ENCODE results near the gene POLR2E.
"Not testable (repeated sequence)": the region's sequence is repeated elsewhere in the genome, so short reads cannot be mapped to it uniquely, and the experiment has no call there.

Gene POLR2E

GRCh38 chr19:1117654-1118053 is 22.5 kb upstream of the POLR2E start:
- Mint-ChIP-seq H3K4me3 (no peak overlapping the region), H3K4me1 (no peaks in the 10 kb centered on the region), H3K27me3 (ENCODE audit: low read depth) (no peaks in the 10 kb centered on the region), H3K36me3 (ENCODE audit: low read depth) (peaks cover 18% of the 10 kb centered on the region), H3K9me3 (no peaks in the 10 kb centered on the region), H3K27ac (no peak overlapping the region)
- no peak for TF ChIP-seq CTCF (IDR thresholded peaks at IDR 0.05; ENCODE audit: unreplicated experiment in 3 of 3)

GRCh38 chr19:1116726-1117581 is 21.8 kb upstream of the POLR2E start:
- Mint-ChIP-seq H3K36me3 (ENCODE audit: low read depth) (peaks cover 18% of the 10 kb centered on the region), H3K9me3 (no peaks in the 10 kb centered on the region), H3K27ac (no peak overlapping the region), H3K4me1 (no peaks in the 10 kb centered on the region), H3K4me3 (no peak overlapping the region), H3K27me3 (ENCODE audit: low read depth) (no peaks in the 10 kb centered on the region)
- TF ChIP-seq CTCF (IDR thresholded peaks at IDR 0.05; ENCODE audit: unreplicated experiment in 3 of 3) = no peak

GRCh38 chr19:1115646-1116420 is 20.7 kb upstream of the POLR2E start:
- Mint-ChIP-seq H3K4me1 (no peaks in the 10 kb centered on the region), H3K27ac (no peak overlapping the region), H3K4me3 (no peak overlapping the region), H3K9me3 (no peaks in the 10 kb centered on the region), H3K36me3 (ENCODE audit: low read depth) (peaks cover 11% of the 10 kb centered on the region), H3K27me3 (ENCODE audit: low read depth) (no peaks in the 10 kb centered on the region)
- no peak for TF ChIP-seq CTCF (IDR thresholded peaks at IDR 0.05; ENCODE audit: unreplicated experiment in 3 of 3)

GRCh38 chr19:1114728-1115127 is 19.6 kb upstream of the POLR2E start:
- H3K4me3 Mint-ChIP-seq; H3K27ac Mint-ChIP-seq; H3K27me3 Mint-ChIP-seq (ENCODE audit: low read depth); H3K9me3 Mint-ChIP-seq; H3K4me1 Mint-ChIP-seq: not testable (repeated sequence)
- H3K36me3 Mint-ChIP-seq (ENCODE audit: low read depth) = peaks cover 11% of the 10 kb centered on the region

GRCh38 chr19:1113986-1114483 is 18.9 kb upstream of the POLR2E start:
- H3K36me3 Mint-ChIP-seq (ENCODE audit: low read depth) = peaks cover 11% of the 10 kb centered on the region
- H3K27me3 Mint-ChIP-seq (ENCODE audit: low read depth) = no peaks in the 10 kb centered on the region
- no peak overlapping the region for H3K27ac Mint-ChIP-seq
- H3K4me1 Mint-ChIP-seq = no peaks in the 10 kb centered on the region
- TF ChIP-seq CTCF (IDR thresholded peaks at IDR 0.05; ENCODE audit: unreplicated experiment in 3 of 3) = no peak
- H3K4me3 Mint-ChIP-seq = no peak overlapping the region
- H3K9me3 Mint-ChIP-seq = no peaks in the 10 kb centered on the region
